ENCODE data around the gene BLNK. TPM values are rescaled to one million over a fixed set of nuclear protein-coding genes. Genes with fewer than 3 reads are reported as not detected.

BLNK gene
- total RNA-seq (205 and 210 TPM in 2 replicates), polyA plus RNA-seq (150 and 153 TPM in 2 replicates), polyA minus RNA-seq (110 and 152 TPM in 2 replicates)
- 180 TPM for total RNA-seq (2013)

GRCh38 chr10:96271016-96271815 is at the start of gene BLNK:
BLNK (minus strand) TSS chr10:96271569; CDS start chr10:96271398, 171 bp downstream.
- 4% methylated on average over 6 of the region's 6 CpGs for WGBS (ENCODE audit: insufficient coverage)
- H4K20me1 ChIP-seq (ENCODE audit: control insufficient read depth, insufficient read depth, low read length, poor library complexity, severe bottlenecking), result peaks cover 23% of the 10 kb centered on the region
- H3K36me3 ChIP-seq (replicated peaks in 1 of 2; ENCODE audit: control extremely low read depth in 1 of 2, control insufficient read depth in 1 of 2, extremely low read depth in 1 of 2, insufficient read depth in 2 of 2, low read length in 1 of 2), result peaks cover 0 to 21% of the 10 kb centered on the region in 2 experiments
- peak; percentile 54 for ATAC-seq (ENCODE audit: low read depth)
- Mint-ChIP-seq H3K4me1 (peaks cover 80% of the 10 kb centered on the region), H3K27ac (peak within 1 kb of the TSS; percentile 99), H3K9me3 (ENCODE audit: insufficient read depth) (no peaks in the 10 kb centered on the region), H3K27me3 (no peaks in the 10 kb centered on the region), H3K4me3 (peak within 1 kb of the TSS; percentile 97)
- H3K27me3 ChIP-seq (replicated peaks in 1 of 4; ENCODE audit: control extremely low read depth in 1 of 4, control insufficient read depth in 3 of 4, insufficient read depth in 4 of 4, low read length in 3 of 4), result no peaks in the 10 kb centered on the region
- peaks cover 61 to 63% of the 10 kb centered on the region in 2 donors for H3K4me1 ChIP-seq (ENCODE audit: control insufficient read depth in 2 of 2, insufficient read depth in 2 of 2, low read length in 2 of 2)
- ChIA-PET POLR2A (interaction anchor here (0.7 to 5.8 kb wide), 12 partner anchors 9 to 1771 kb away, joined by 3 to 48 read pairs (median 4); no protein-coding TSS in a partner anchor), CTCF (interaction anchor here (0.6 to 8.7 kb wide), 9 partner anchors 9 to 578 kb away, joined by 3 to 153 read pairs (median 6); partner anchors contain the start of gene TCTN3)
- H3K4me2 ChIP-seq (replicated peaks; ENCODE audit: low read depth, low read length, poor library complexity, severe bottlenecking), result peak within 1 kb of the TSS; percentile 83
- H2AFZ ChIP-seq (ENCODE audit: insufficient read depth, low read depth, low read length, poor library complexity, severe bottlenecking), result peak within 1 kb of the TSS; percentile 54
- DNase-seq, result peak; percentile 82
- intact Hi-C loops (cut with micrococcal nuclease), result loop anchor here (1.0 to 5.0 kb wide), 3 partner anchors 22 to 514 kb away; partner anchors contain the start of gene ENTPD1
- peak within 1 kb of the TSS; percentile 91 for H3K9ac ChIP-seq (ENCODE audit: low read length)
- H3K27ac ChIP-seq (ENCODE audit: low read length in 2 of 2), result peak within 1 kb of the TSS; percentile 79 to 88
- peaks cover 0 to 4% (median 0%) of the 10 kb centered on the region in 3 donors for H3K9me3 ChIP-seq (ENCODE audit: control extremely low read depth in 1 of 3, control insufficient read depth in 2 of 3, insufficient read depth in 1 of 3, low read length in 2 of 3)
- peaks cover 66% of the 10 kb centered on the region for H3K79me2 ChIP-seq (ENCODE audit: control insufficient read depth, insufficient read depth, low read length)
- no peak for TF ChIP-seq CTCF (IDR thresholded peaks at IDR 0.05)
- TF ChIP-seq EZH2 (IDR thresholded peaks at IDR 0.05; ENCODE audit: borderline replicate concordance, insufficient read depth, low read depth, low read length, poor library complexity, severe bottlenecking), result no peak
- H3K4me3 ChIP-seq (ENCODE audit: control extremely low read depth in 1 of 5, extremely low read depth in 1 of 5, insufficient read depth in 1 of 5, low read depth in 2 of 5, low read length in 4 of 5), result peak within 1 kb of the TSS; percentile 73 to 97 (median 96)

Measured in B cell (primary cell).